HG02938 (cell line): ENCODE results near the gene PRLR.
"Not testable (repeated sequence)": the region's sequence is repeated elsewhere in the genome, so short reads cannot be mapped to it uniquely, and the experiment has no call there.

Experiments
- ATAC-seq: cut with Tn5 transposase; IDR thresholded peaks from one replicate; pipeline ENCODE4 v1.9.1; 2021; ENCODE audit warnings: mild to moderate bottlenecking, moderate library complexity; ENCODE audit not compliant: unreplicated experiment

PRLR gene

DNA sequence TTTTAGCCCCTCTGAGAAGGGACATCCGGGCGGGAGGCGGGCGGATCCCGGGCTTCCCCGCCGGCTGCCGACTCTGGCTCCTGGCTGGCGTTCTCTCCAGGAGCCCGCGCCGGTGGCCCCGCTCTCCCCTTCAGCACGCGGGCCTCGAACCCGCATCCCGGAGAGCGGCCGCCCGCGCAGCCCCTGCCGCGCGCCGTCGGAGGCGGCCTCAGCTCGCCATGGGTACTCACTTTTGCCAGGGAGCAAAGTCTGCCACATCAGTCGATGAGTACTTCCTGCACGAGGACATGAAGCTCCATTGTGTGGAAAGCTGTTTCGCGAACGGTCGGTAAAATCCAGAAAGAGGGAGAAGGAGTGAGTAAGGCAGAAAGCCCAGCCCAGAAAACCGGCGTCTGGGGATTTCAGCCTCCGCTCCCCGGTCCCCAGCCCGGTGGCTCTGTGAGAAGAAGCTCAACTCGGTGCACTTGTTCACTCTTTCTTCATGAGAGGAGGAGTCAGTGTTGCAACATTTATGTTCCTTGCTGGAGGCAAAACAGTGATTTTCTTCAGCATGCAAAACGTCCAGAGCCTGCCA is at the start of gene PRLR:
Gene PRLR (minus strand): TSS at position 450 of the 574 bp plus-strand sequence. CDS start 140,867 bp downstream, outside the sequence.
- peak; percentile 19 for ATAC-seq

DNA sequence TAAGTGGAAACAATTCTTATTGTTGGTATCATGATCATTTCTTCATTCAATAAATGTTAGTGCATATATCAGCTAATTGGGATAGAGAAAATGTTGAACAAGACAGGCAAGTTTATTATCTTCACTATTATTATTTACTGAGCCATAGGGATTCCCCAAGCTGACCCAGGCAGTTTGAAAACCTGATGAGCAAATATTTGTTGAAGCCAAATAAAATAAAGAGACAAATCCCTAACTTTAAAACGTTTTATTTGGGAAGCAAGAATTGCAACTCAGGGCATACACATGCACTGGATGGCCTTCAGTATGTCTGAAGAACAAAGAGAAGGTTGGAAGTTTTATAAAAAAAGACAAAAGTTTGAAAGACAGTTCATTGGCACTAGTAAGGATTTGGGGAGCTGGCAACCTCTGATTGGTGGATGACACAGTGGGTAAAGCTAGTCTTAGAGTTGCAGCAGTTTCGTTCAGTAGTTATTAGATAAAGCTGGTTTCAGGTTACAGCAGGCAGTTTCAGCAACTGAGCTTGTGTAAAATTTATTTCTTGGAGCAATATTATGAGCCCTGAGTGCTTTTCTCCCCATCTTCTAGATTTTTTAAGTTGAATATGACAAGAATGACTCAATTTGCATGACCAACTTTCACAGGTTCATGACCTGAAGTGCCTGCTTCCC is 44.7 kb upstream of the PRLR start:
- ATAC-seq = no peak

GRCh38 chr5:35269006-35269405 is 38.7 kb upstream of the PRLR start:
- no peak for ATAC-seq

- ATAC-seq = no peak
These were observed 36.0 kb upstream of the PRLR start for GRCh38 chr5:35266276-35266675.

GRCh38 chr5:35264509-35264908 is 34.2 kb upstream of the PRLR start:
- no peak for ATAC-seq

DNA sequence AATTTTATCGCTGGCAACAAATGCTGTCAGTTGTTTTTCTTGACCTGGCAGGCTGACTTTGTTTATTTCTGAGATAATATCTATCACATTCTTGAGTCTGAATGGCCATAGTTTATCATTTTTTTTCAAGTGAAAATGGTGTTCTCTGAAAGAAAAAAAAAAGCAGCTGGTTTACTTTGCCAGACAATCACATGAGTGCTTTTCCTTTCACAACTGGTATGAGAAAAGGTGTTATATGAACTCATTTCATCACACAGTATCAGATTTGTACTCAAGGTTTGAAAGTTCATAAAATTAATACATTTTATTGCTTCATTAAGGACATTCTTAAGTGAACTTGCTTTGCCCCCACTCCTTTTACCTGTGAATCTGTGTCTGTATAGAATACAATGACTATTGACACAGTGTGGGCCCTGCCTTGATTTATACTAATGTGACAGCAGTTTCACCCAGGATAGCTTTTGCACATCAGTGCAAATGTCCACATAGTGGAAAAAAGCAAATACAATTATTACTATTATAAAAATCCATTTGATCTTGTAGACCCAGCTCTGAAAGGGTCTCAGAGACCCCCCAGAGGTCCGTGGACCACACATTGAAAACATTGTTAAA is 33.1 kb upstream of the PRLR start:
- no peak for ATAC-seq

- ATAC-seq = no peak
These were observed 23.3 kb upstream of the PRLR start for GRCh38 chr5:35253582-35253981.

GRCh38 chr5:35252963-35253362 is 22.7 kb upstream of the PRLR start:
- no peak for ATAC-seq

DNA sequence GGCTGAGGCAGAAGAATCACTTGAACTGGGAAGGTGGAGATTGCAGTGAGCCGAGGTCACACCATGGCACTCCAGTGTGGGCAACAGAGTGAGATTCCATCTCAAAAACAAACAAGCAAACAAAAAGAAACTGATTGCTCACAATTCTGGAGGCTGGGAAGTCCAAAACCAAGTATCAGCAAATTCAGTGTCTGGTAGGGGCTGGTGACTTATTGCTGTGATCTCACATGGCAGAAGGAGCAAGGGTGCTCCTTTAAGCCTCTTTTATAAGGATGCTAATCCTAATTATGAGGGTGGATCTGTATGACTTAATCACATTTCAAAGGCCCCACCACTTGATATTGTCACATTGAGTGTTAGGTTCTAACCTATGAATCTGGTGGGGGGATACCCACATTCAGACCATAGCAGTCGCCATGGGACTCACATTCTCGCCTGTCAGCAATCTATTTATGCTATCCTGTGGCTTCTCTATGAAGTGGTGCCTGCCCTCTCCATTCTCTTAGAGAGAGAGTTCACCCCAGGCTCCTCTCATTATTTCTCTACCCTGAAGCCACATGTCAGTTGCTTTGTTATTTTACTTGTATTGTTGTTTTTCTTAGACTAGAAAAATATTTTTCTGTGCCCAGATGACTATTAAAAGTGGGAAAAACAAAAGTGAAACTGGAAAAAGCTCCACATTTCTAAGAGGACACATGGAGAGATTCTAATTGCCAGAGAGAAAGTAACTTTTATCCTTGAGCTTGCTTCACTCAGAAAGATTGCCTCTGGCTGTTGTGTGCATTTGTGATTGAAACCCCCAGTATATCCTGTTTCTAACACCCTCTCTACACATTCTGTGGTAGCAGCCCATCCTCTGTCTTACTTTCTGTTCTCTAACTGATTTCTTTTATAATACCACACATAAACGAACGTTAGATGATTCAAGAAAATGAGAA is 18.8 kb upstream of the PRLR start:
- ATAC-seq = no peak

DNA sequence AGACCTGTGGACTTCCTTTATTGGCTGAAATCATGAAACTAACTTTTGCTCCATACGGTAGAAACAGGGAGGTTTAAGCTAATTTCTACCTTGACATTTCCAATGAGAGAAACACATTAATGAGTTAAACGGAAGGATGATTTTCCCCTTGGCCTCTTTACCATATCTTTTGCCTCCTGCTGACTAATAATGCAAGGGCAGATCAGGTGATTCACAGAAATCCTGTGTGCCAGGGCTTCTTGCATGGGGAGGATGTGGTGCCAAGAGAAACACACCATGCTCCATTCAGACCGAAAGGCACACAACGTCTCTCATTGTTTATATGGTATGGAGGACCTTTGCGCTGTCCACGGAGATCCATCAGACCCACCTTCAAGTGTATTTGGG is 17.4 kb upstream of the PRLR start:
- ATAC-seq = no peak

GRCh38 chr5:35246900-35247647 is 16.8 kb upstream of the PRLR start:
- no peak for ATAC-seq

DNA sequence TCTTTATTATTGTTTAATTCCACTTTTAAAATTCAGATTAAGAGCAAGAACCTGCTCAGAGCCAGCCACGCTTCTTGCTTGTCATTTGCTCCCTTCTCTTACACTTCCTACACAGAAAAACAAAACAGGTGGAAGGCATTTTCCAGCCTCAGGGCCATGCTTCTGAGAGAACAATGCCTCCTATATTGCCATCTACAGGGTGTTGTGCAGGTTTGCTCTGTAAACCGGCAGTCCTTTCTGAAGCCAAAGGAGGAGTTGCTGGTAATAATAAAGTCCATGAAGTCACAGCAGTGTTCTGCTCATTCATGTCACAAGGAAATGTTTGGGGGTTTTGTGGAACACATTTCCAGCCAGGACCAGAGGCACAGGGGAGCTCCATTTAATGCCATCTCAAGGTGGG is 16.1 kb upstream of the PRLR start:
- ATAC-seq = no peak

- not testable (repeated sequence) for ATAC-seq
These were observed 15.1 kb upstream of the PRLR start for GRCh38 chr5:35245371-35245770.

GRCh38 chr5:35244171-35244570 is 13.9 kb upstream of the PRLR start:
- no peak for ATAC-seq

GRCh38 chr5:35242702-35243258 is 12.5 kb upstream of the PRLR start:
- no peak for ATAC-seq

DNA sequence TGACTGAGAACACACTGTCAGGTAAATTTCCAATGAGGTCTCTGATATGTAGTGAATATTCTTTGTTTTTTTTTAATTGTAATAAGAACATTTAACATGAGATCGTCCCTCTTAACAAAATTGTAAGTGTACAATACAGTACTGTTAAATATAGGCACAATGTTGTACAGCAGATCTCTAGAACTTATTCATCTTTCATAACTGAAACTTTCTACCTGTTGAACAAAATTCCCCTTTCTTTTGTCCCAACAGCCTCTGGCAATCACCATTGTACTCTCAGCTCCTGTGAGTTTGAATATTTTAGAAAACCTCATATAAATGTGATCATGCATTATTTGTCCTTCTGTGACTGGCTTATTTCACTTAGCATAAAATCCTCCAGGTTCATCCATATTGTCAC is 10.6 kb upstream of the PRLR start:
- no peak for ATAC-seq

GRCh38 chr5:35239911-35240610 is 9.8 kb upstream of the PRLR start:
- ATAC-seq = no peak

- no peak for ATAC-seq
These were observed 9.2 kb upstream of the PRLR start for GRCh38 chr5:35239476-35239875.

GRCh38 chr5:35237580-35238376 is 7.5 kb upstream of the PRLR start:
- ATAC-seq = peak; percentile 79
